GM12872 (cell line): Measurements from ENCODE around the gene MDFI.

Source experiments
- CTCF ChIP-seq: IDR thresholded peaks from 3 replicates; pipeline ENCODE4 v1.5.1; 2011; ENCODE audit warnings: low read depth, mild to moderate bottlenecking, low read length, moderate library complexity; ENCODE audit not compliant: insufficient read depth

MDFI gene

DNA sequence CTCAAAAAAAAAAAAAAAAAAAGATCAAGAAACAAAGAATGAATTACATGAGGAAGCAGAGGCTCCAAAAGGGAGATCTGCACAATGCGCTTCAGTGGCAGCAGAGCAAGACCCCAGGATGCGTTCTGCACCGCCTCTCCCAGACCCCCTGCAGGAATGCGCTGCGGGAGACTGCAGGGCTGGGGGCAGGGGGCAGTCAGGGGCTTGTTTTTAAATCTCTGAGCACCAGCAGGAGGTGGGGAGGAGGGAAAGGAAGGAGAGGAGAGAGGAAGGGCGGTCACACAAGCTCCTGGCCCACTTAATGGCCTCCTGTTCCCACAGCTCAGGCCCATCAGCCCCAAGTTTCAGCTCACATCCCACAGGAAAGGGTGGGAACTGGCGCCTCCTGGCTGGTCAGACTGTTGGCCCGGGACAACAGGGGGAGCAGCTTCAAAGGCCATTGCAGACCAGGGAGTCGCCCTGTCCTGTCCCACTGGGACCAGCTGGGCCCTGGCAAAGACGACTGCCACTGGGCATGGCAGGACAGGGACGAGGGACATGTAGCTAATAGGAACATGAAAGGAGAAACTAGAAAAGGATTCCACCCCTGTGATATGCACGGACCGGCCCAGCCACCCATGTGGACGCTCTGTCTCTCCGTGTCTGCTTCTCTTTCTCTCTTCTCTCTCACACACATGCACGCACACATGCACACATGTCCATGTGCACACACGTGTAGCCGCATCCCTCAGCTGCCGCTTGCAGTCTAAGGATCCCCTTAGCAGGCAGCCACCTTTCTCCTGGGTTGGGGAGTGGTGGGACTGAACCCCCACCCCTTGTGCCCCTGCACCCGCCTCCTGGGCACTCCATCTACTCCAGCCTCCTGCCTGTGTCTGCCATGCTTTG, 62.4 kb downstream of the MDFI start:
- no peak for TF ChIP-seq CTCF

- no peak for TF ChIP-seq CTCF
These were observed 63.9 kb downstream of the MDFI start for GRCh38 chr6:41702089-41702745.

DNA sequence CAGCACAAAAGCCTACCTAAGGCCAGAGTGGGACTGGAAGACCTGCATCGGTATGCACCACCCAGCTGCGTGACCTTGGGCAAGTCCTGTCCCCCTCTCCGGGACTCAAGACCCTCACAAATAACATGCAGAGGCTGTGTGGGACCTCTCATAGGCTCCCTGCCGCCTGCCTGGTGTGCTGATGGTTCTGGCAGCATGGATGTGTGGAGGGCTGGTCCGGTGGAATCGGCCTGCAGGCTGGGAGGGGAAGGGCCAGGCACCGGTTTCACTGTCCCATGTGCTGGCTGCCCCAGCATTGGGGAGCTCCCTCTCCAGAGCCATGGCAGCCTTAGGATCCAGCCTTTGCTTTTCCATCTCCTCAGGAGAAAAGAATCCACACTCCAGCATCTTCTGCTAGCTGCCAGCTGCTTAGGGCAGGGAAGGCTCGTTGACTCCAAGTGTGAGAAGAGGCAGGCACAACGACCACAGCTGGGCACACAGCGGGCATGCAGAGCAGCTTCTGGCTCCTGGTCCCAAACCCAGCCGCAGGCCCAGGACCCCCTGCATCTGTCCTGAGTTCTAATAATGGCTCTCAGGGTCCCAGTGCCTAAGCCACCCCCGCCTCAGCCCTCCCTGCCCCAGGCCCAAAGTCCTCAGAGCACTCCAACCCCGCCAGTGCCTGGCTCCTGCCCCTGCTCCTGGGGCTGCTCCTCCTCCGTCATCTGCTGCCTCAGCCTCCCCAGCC, 64.7 kb downstream of the MDFI start:
- TF ChIP-seq CTCF = no peak
